LNCAP (cell line): ENCODE measurements around the gene PDGFA.

ENCODE experiments used
- CTCF ChIP-seq: fragments of 450-650 bp; IDR thresholded peaks from 2 replicates; pipeline ENCODE4 v1.5.1; 2017; ENCODE audit warnings: mild to moderate bottlenecking

The PDGFA gene

GRCh38 chr7:510782-511281, 8.8 kb downstream of the PDGFA start:
- no peak for TF ChIP-seq CTCF

- no peak for TF ChIP-seq CTCF
Observed at GRCh38 chr7:510131-510481, 9.5 kb downstream of the PDGFA start.

GRCh38 chr7:509426-510130, 10.1 kb downstream of the PDGFA start:
- TF ChIP-seq CTCF: no peak

- TF ChIP-seq CTCF: no peak
Observed at GRCh38 chr7:508461-509170, 11.0 kb downstream of the PDGFA start.

- no peak for TF ChIP-seq CTCF
Observed at GRCh38 chr7:507623-508300, 11.9 kb downstream of the PDGFA start.

GRCh38 chr7:506921-507622, 12.6 kb downstream of the PDGFA start:
- TF ChIP-seq CTCF: no peak

- TF ChIP-seq CTCF: no peak
Observed at GRCh38 chr7:506391-506831, 13.2 kb downstream of the PDGFA start.
